GM19025 (cell line): ENCODE data around the gene AP3D1.
"Not testable (repeated sequence)": the region's sequence is repeated elsewhere in the genome, so short reads cannot be mapped to it uniquely, and the experiment has no call there.

Experiments
- ATAC-seq: cut with Tn5 transposase; IDR thresholded peaks from one replicate; pipeline ENCODE4 v1.9.1; 2021; ENCODE audit warnings: mild to moderate bottlenecking, low read depth, moderate library complexity; ENCODE audit not compliant: unreplicated experiment

AP3D1 gene

GRCh38 chr19:2091926-2092525 lies 59.3 kb downstream of the AP3D1 start:
- ATAC-seq = not testable (repeated sequence)

GRCh38 chr19:2089727-2090053 lies 61.7 kb downstream of the AP3D1 start:
- ATAC-seq = no peak

GRCh38 chr19:2089001-2089711 lies 62.2 kb downstream of the AP3D1 start:
- ATAC-seq = no peak

GRCh38 chr19:2087621-2088100 lies 63.7 kb downstream of the AP3D1 start:
- no peak for ATAC-seq

- not testable (repeated sequence) for ATAC-seq
Observed at GRCh38 chr19:2086695-2087620, 64.4 kb downstream of the AP3D1 start.

- ATAC-seq = no peak
Observed at GRCh38 chr19:2084993-2085720, 66.2 kb downstream of the AP3D1 start.

GRCh38 chr19:2083174-2083854 lies 68.1 kb downstream of the AP3D1 start:
- ATAC-seq = no peak

- no peak for ATAC-seq
Observed at GRCh38 chr19:2081873-2082810, 69.2 kb downstream of the AP3D1 start.

GRCh38 chr19:2080336-2080988 lies 70.9 kb downstream of the AP3D1 start:
- ATAC-seq = no peak

GRCh38 chr19:2079865-2080301 lies 71.5 kb downstream of the AP3D1 start:
- ATAC-seq = no peak

GRCh38 chr19:2079076-2079864 lies 72.1 kb downstream of the AP3D1 start:
- no peak for ATAC-seq

- ATAC-seq = no peak
Observed at GRCh38 chr19:2077833-2078619, 73.3 kb downstream of the AP3D1 start.

- ATAC-seq = no peak
Observed at GRCh38 chr19:2077398-2077797, 74.0 kb downstream of the AP3D1 start.

- no peak for ATAC-seq
Observed at GRCh38 chr19:2076526-2076944, 74.8 kb downstream of the AP3D1 start.

GRCh38 chr19:2072757-2073551 lies 78.4 kb downstream of the AP3D1 start:
- no peak for ATAC-seq
